ENCODE data around the gene DNAJC4. TPM values are rescaled to one million over a fixed set of nuclear protein-coding genes. Genes with fewer than 3 reads are reported as not detected.

Gene DNAJC4
- total RNA-seq, 6 experiments from 2014 or later = 14.6 to 27.6 (median 21.4) TPM

- H3K9me3 ChIP-seq = no peaks in the 10 kb centered on the region
- H3K4me1 ChIP-seq = peaks cover 0 to 4% (median 0%) of the 10 kb centered on the region in 4 donors
Measured at GRCh38 chr11:64203421-64204079, 26.8 kb upstream of the DNAJC4 start.

GRCh38 chr11:64204080-64204440 lies 26.3 kb upstream of the DNAJC4 start:
- Histone ChIP-seq H3K4me3 (no peak overlapping the region), H3K27ac (no peak overlapping the region), H3K36me3 (peaks cover 12 to 69% (median 23%) of the 10 kb centered on the region in 4 donors), H3K4me1 (peaks cover 0 to 6% (median 0%) of the 10 kb centered on the region in 4 donors), H3K27me3 (no peaks in the 10 kb centered on the region), H3K9me3 (no peaks in the 10 kb centered on the region)
- intact Hi-C loops (cut with DNase I) = no loop called here
- 82% methylated on average over 10 of the region's 16 CpGs for WGBS (ENCODE audit: insufficient coverage, low coverage, low lambda C conversion rate, missing lambda C conversion rate)
- TF ChIP-seq POLR2A (IDR thresholded peaks at IDR 0.05) (no peak), CTCF (IDR thresholded peaks at IDR 0.05) (no peak)
- DNase-seq (no peak), ATAC-seq (no peak)

More at GRCh38 chr11:64203421-64204079, 26.8 kb upstream of the DNAJC4 start:
- intact Hi-C loops (cut with DNase I) = no loop called here
- Histone ChIP-seq H3K4me3 (no peak overlapping the region), H3K27ac (no peak overlapping the region), H3K36me3 (peaks cover 12 to 74% (median 26%) of the 10 kb centered on the region in 4 donors), H3K27me3 (no peaks in the 10 kb centered on the region)
- ATAC-seq (no peak), DNase-seq (no peak)
- TF ChIP-seq POLR2A (IDR thresholded peaks at IDR 0.05) (no peak), CTCF (IDR thresholded peaks at IDR 0.05) (no peak)
- 96% methylated on average over 20 of the region's 27 CpGs for WGBS (ENCODE audit: insufficient coverage, low coverage, low lambda C conversion rate, missing lambda C conversion rate)

GRCh38 chr11:64204464-64204989 lies 25.8 kb upstream of the DNAJC4 start:
- no peaks in the 10 kb centered on the region for H3K9me3 ChIP-seq
- H3K27ac ChIP-seq = peak overlapping the region in 2 of 3 donors; percentile 13 to 36
- H3K4me1 ChIP-seq = peaks cover 0 to 6% (median 0%) of the 10 kb centered on the region in 4 donors
- H3K27me3 ChIP-seq = no peaks in the 10 kb centered on the region
- DNase-seq (peak; percentile 79 to 85 (median 81)), ATAC-seq (peak; percentile 57 to 67 (median 58))
- no peak overlapping the region for H3K4me3 ChIP-seq
- H3K36me3 ChIP-seq = peaks cover 12 to 66% (median 22%) of the 10 kb centered on the region in 4 donors
- WGBS (ENCODE audit: insufficient coverage, low coverage, low lambda C conversion rate, missing lambda C conversion rate) = 39% methylated on average over 6 of the region's 7 CpGs
- TF ChIP-seq POLR2A (IDR thresholded peaks at IDR 0.05) (no peak), CTCF (IDR thresholded peaks at IDR 0.05) (peak; percentile 49 to 68 (median 65))
- intact Hi-C loops (cut with DNase I) = no loop called here

- ATAC-seq = peak; percentile 45 to 59 (median 53)
- intact Hi-C loops (cut with DNase I) = no loop called here
- H3K36me3 ChIP-seq = peaks cover 12 to 54% (median 17%) of the 10 kb centered on the region in 4 donors
- DNase-seq = peak; percentile 72 to 81 (median 80)
- H3K4me3 ChIP-seq = peak within 1 kb of the TSS; percentile 25 to 48 (median 37)
- H3K4me1 ChIP-seq = peaks cover 0 to 6% (median 0%) of the 10 kb centered on the region in 4 donors
- 17% methylated on average over 1 of the region's 27 CpGs for WGBS (ENCODE audit: insufficient coverage, low coverage, low lambda C conversion rate, missing lambda C conversion rate)
- no peaks in the 10 kb centered on the region for H3K9me3 ChIP-seq
- H3K27me3 ChIP-seq = no peaks in the 10 kb centered on the region
- peak within 1 kb of the TSS; percentile 68 to 88 (median 85) for H3K27ac ChIP-seq
- no peak for TF ChIP-seq CTCF (IDR thresholded peaks at IDR 0.05)
- no peak for TF ChIP-seq POLR2A (IDR thresholded peaks at IDR 0.05)
Measured at GRCh38 chr11:64206457-64207255, 23.7 kb upstream of the DNAJC4 start, which contains the start of gene FERMT3. Gene FERMT3 (plus strand): TSS chr11:64206721. CDS start chr11:64207365, 644 bp downstream.
